NCI-H1436 (cell line): Measurements from ENCODE around the gene ACOT12.

Experiments
- DNase-seq: peaks from one replicate; lab custom pipeline; 2025; lab: John Stamatoyannopoulos, UW

The ACOT12 gene

GRCh38 chr5:81290146-81290545 is 103.8 kb downstream of the ACOT12 start:
- no peak for DNase-seq

- no peak for DNase-seq
Measured at GRCh38 chr5:81288021-81288433, 105.9 kb downstream of the ACOT12 start.

- no peak for DNase-seq
Measured at GRCh38 chr5:81286059-81286617, 107.8 kb downstream of the ACOT12 start.

GRCh38 chr5:81283976-81284375 is 110.0 kb downstream of the ACOT12 start:
- no peak for DNase-seq
